Fibroblast of mammary gland (primary cell): Measurements from ENCODE around the gene FTCD.

Source experiments
- DNase-seq: peaks from one replicate; pipeline ENCODE4 v3.0.0-alpha.2; 2010; ENCODE audit warnings: low read depth
- H3K4me3 ChIP-seq: 2 replicates; pipeline ENCODE4 v1.5.1; 2011; ENCODE audit warnings: low read depth, mild to moderate bottlenecking, low read length, moderate library complexity; ENCODE audit not compliant: control insufficient read depth
- TF ChIP-seq, protein P1 (sequence below): conservative IDR thresholded peaks from 2 replicates; pipeline ENCODE4 v1.5.1; 2011; ENCODE audit warnings: low read depth, low read length, inconsistent platforms; ENCODE audit not compliant: control insufficient read depth, insufficient read depth

FTCD gene

DNA sequence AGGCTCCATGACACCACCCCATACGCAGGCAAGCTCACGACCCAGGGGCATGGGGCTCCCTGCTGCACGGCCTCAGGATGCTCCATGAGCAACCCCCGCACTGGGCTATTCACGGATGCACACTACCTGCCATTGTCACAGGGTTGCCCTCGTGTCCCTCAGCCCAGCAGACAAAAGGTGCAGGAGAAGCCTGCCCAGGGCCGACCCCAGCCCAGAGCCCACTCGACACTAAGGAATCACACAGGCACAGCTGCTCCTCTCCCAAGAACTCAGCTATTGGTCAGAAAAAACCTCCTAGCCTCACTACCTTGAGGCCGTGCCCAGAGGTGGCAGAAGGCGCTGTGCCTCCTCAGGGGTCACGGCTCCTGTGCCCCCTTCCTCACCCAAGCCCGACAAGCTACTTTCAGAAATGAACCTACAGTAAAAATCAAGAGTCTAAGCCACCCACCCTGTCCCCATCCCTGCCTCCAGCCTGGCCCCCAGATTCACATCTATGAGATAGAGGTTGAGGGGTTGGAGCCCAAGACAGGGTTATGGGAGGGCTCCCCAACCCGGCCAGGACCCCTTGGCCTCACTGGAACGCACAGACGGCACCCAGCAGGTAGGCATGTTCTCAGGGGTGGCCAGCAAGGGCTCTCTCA lies 35.2 kb upstream of the FTCD start:
- TF ChIP-seq, protein P1, sequence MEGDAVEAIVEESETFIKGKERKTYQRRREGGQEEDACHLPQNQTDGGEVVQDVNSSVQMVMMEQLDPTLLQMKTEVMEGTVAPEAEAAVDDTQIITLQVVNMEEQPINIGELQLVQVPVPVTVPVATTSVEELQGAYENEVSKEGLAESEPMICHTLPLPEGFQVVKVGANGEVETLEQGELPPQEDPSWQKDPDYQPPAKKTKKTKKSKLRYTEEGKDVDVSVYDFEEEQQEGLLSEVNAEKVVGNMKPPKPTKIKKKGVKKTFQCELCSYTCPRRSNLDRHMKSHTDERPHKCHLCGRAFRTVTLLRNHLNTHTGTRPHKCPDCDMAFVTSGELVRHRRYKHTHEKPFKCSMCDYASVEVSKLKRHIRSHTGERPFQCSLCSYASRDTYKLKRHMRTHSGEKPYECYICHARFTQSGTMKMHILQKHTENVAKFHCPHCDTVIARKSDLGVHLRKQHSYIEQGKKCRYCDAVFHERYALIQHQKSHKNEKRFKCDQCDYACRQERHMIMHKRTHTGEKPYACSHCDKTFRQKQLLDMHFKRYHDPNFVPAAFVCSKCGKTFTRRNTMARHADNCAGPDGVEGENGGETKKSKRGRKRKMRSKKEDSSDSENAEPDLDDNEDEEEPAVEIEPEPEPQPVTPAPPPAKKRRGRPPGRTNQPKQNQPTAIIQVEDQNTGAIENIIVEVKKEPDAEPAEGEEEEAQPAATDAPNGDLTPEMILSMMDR, result no peak
- DNase-seq, result no peak
- H3K4me3 ChIP-seq, result no peak overlapping the region

DNA sequence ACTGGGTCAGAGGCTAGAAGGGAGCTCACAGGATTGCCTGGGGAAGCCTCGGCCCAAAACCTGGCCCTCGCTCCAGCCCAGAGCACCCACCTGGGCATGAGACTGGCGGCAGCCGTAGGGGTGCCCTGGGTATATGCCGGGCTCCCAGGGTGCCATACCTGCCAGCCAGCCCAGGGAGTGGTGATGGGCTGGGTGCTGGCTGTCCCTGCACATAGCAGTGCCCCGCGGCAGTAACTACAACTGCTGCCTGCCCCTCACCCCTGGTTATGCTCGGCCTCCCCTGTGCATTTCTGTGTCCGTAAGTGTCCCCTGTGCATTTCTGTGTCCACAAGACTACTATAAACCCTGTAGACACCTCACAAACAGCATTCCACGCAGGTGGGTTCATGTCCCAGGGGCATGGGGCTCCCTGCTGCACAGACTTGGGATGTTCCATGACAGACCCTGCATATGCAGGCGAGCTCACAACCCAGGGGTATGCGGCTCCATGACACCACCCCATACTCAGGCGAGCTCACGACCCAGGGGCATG lies 34.6 kb upstream of the FTCD start:
- H3K4me3 ChIP-seq, result no peak overlapping the region
- TF ChIP-seq, protein P1, result no peak
- DNase-seq, result no peak

DNA sequence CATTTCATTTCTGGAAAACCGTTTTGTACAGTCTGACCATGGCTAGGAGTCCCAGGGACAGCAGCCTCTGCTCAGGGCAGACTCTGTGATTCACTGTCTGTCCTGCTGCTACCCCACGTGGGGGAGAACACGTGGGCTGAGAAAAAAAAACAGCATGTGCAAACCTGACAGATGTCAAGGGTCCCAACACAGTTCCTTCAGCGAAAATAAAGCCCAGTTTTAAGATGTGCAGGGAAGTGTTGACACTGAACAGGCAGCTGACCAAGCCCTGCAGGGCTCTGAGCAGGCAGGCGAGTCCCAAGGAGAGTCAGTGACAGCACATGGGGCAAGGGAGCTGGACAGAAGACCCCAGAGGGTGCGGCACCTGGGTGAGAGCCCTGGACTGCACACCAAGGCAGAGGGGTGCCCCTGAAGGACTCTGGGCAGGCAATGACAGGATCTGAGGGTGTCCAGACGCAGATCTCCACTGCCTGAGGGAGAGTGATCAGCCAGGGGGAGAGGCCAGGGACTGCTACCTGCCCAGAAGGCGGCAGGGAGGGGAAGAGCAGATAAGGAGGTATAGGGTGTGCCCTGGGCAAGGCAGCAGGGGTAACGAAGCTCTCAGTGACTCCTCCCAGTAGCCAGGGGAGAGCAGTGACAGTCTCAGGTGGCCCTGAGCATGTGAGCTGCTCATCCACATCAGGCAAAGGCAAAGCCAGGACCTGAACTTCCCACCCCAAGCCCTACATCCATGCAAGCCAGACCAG lies 34.0 kb upstream of the FTCD start:
- no peak overlapping the region for H3K4me3 ChIP-seq
- TF ChIP-seq, protein P1, result no peak
- DNase-seq, result peak; percentile 67

DNA sequence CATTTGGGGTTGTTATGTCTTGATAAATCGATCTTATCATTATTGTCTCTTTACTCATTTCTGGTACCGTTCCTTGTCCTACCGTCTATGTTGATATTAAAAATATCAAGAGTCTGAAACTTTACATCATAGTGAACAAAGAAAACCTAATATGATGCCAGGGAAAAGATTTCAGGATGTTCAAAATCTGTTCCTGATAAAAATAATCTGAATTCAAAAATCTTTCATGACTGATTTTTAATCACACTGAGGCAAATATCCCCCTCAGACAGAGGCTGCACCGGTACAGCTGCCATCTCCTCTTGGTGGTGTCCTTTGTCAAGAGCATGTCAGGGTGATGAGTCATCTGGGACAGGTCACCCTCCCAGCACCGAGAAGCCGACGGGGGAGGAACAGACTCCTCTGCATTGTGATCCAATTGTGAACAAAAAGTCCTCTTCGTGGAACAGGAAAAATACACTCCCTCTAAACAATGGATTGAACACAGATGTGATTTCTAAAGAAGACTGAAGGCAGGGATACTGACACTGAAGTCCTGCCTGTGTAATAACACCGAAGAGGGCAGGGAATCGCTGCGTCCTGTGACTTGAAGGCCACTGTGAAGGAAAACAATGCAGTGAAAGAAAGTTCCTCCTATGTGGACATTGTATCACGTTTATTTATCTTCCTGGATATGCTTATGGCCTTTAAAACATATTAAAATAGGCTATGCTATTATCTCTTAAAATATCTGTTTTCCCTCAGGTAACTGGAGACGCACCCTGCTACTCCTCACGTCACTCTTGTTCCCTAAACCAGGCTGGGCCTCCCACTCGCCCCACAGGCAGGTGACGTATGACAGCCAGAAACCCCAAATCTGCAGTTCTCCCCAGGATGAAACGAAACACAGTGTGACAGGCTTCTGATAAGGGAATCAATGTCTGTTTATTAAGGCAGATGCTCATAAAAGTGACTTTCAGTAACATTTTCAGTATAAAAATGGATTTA lies 33.1 kb upstream of the FTCD start:
- TF ChIP-seq, protein P1, result no peak
- peak; percentile 69 for DNase-seq
- no peak overlapping the region for H3K4me3 ChIP-seq

DNA sequence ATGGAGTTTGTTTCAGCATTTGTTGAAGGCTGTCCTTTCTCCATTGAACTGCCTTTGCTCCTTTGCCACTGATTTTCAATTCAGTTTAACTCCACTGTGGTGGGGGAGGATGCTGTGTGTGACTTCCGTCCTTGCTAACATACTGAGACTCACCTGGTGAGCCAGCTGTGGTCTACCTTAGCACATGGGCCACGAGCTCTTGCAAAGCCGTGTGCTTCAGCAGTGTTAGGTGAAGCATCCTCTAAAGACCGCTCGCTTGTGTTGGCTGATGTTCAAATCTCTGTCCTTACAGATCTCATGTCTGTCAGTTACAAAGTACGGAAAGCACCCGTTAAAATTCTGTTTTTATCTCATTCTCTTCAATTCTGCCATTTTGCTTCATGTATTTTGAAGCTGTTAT lies 32.4 kb upstream of the FTCD start:
- TF ChIP-seq, protein P1, result no peak
- no peak overlapping the region for H3K4me3 ChIP-seq
- no peak for DNase-seq

DNA sequence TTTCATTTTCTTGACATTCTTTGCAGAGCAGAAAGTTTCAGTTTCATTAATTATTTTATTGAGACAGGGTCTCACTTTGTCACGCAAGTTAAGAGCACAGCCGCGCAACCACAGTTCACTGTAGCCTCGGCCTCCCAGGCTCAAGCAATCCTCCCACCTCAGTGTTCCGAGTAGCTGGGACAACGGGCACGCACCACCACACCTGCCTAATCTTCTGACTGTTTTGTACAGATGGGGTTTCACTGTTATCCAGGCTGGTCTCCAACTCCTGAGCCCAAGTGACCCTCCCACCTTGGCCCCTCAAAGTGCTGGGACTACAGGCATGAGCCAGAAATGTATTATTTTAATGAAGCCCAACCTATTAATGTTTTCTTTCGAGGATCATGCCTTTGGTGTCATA lies 31.9 kb upstream of the FTCD start:
- TF ChIP-seq, protein P1, result no peak
- H3K4me3 ChIP-seq, result no peak overlapping the region
- DNase-seq, result no peak
